ENCODE measurements around the gene MRAS. TPM values are rescaled to one million over a fixed set of nuclear protein-coding genes. Genes with fewer than 3 reads are reported as not detected.

The MRAS gene
- total RNA-seq, 2 experiments from 2014 or later = 0.07 TPM; not detected in 1

GRCh38 chr3:138443091-138443490 is 94.7 kb downstream of the MRAS start:
- H3K27ac Mint-ChIP-seq = no peak overlapping the region
- no peaks in the 10 kb centered on the region for H3K9me3 Mint-ChIP-seq
- POLR2A ChIA-PET = no interaction called here
- CTCF ChIA-PET = interaction anchor here (1.1 to 1.9 kb wide), 3 partner anchors 25 to 493 kb away, joined by 3 to 5 read pairs (median 4); no protein-coding TSS in a partner anchor
- no peak overlapping the region for H3K4me3 Mint-ChIP-seq
- H3K36me3 Mint-ChIP-seq (ENCODE audit: low read depth) = no peaks in the 10 kb centered on the region
- ATAC-seq = no peak
- no peaks in the 10 kb centered on the region for H3K4me1 Mint-ChIP-seq (ENCODE audit: low read depth)
- TF ChIP-seq CTCF (IDR thresholded peaks at IDR 0.05) = no peak
- intact Hi-C loops (cut with micrococcal nuclease) = no loop called here
- H3K27me3 Mint-ChIP-seq = no peaks in the 10 kb centered on the region
- DNase-seq = no peak

GRCh38 chr3:138443521-138444503 is 95.4 kb downstream of the MRAS start:
- Mint-ChIP-seq H3K27ac (no peak overlapping the region), H3K27me3 (no peaks in the 10 kb centered on the region), H3K4me1 (ENCODE audit: low read depth) (no peaks in the 10 kb centered on the region), H3K9me3 (no peaks in the 10 kb centered on the region), H3K4me3 (no peak overlapping the region), H3K36me3 (ENCODE audit: low read depth) (no peaks in the 10 kb centered on the region)
- ChIA-PET POLR2A (no interaction called here), CTCF (interaction anchor here (1.1 to 1.9 kb wide), 4 partner anchors 26 to 492 kb away, joined by 3 to 5 read pairs (median 4); no protein-coding TSS in a partner anchor)
- DNase-seq = no peak
- ATAC-seq = no peak
- intact Hi-C loops (cut with micrococcal nuclease) = no loop called here
- no peak for TF ChIP-seq CTCF (IDR thresholded peaks at IDR 0.05)

- CTCF ChIA-PET = interaction anchor here (0.8 to 1.6 kb wide), 2 partner anchors 28 to 34 kb away, joined by 4 to 5 read pairs; no protein-coding TSS in a partner anchor
- POLR2A ChIA-PET = no interaction called here
- no peak overlapping the region for H3K4me3 Mint-ChIP-seq
- no peaks in the 10 kb centered on the region for H3K4me1 Mint-ChIP-seq (ENCODE audit: low read depth)
- ATAC-seq (no peak), DNase-seq (no peak)
- H3K9me3 Mint-ChIP-seq = no peaks in the 10 kb centered on the region
- no peaks in the 10 kb centered on the region for H3K27me3 Mint-ChIP-seq
- H3K27ac Mint-ChIP-seq = no peak overlapping the region
- H3K36me3 Mint-ChIP-seq (ENCODE audit: low read depth) = no peaks in the 10 kb centered on the region
- TF ChIP-seq CTCF (IDR thresholded peaks at IDR 0.05) = no peak
- intact Hi-C loops (cut with micrococcal nuclease) = no loop called here
Measured at GRCh38 chr3:138445236-138445635, 96.9 kb downstream of the MRAS start.

- Mint-ChIP-seq H3K4me1 (ENCODE audit: low read depth) (no peaks in the 10 kb centered on the region), H3K4me3 (no peak overlapping the region), H3K27ac (no peak overlapping the region), H3K27me3 (no peaks in the 10 kb centered on the region), H3K9me3 (no peaks in the 10 kb centered on the region), H3K36me3 (ENCODE audit: low read depth) (no peaks in the 10 kb centered on the region)
- POLR2A ChIA-PET = no interaction called here
- CTCF ChIA-PET = interaction anchor here (1.6 kb wide), 1 partner anchor 34 kb away, joined by 4 read pairs; no protein-coding TSS in a partner anchor
- intact Hi-C loops (cut with micrococcal nuclease) = no loop called here
- no peak for TF ChIP-seq CTCF (IDR thresholded peaks at IDR 0.05)
- DNase-seq (no peak), ATAC-seq (no peak)
Measured at GRCh38 chr3:138445654-138446053, 97.3 kb downstream of the MRAS start.

- H3K4me3 Mint-ChIP-seq = no peak overlapping the region
- H3K36me3 Mint-ChIP-seq (ENCODE audit: low read depth) = no peaks in the 10 kb centered on the region
- H3K27me3 Mint-ChIP-seq = no peaks in the 10 kb centered on the region
- H3K9me3 Mint-ChIP-seq = no peaks in the 10 kb centered on the region
- intact Hi-C loops (cut with micrococcal nuclease) = no loop called here
- H3K4me1 Mint-ChIP-seq (ENCODE audit: low read depth) = no peaks in the 10 kb centered on the region
- ChIA-PET POLR2A (interaction anchor here (0.7 kb wide), 1 partner anchor 228 kb away, joined by 4 read pairs; no protein-coding TSS in a partner anchor), CTCF (no interaction called here)
- no peak overlapping the region for H3K27ac Mint-ChIP-seq
- no peak for ATAC-seq
- TF ChIP-seq CTCF (IDR thresholded peaks at IDR 0.05) = no peak
- no peak for DNase-seq
Measured at GRCh38 chr3:138448631-138449030, 100.3 kb downstream of the MRAS start.
